GM12892 (cell line): ENCODE results near the gene MOB3B.

Experiments
- POLR2A ChIP-seq: IDR thresholded peaks from 2 replicates; pipeline ENCODE4 v1.6.1; 2011; ENCODE audit warnings: low read depth, low read length, control low read depth
- TAF1 ChIP-seq: IDR thresholded peaks from 2 replicates; pipeline ENCODE4 v1.6.1; 2011; ENCODE audit warnings: low read depth, mild to moderate bottlenecking, control low read depth, low read length, borderline replicate concordance

GRCh38 chr9:27392451-27392850 is 137.2 kb downstream of the MOB3B start:
- TF ChIP-seq POLR2A (no peak), TAF1 (no peak)
